Left kidney (tissue), 2 donors: ENCODE data around the gene LYZ. TPM values are rescaled to one million over a fixed set of nuclear protein-coding genes. Genes with fewer than 3 reads are reported as not detected.
A peak's percentile ranks its signal among the peaks of the same experiment; 100 is the strongest.

Experiments
- DNase-seq: peaks from one replicate; pipeline ENCODE4 v3.0.0-alpha.2; 2013
- polyA plus RNA-seq: library from polyadenylated mRNA; unstranded; fragments of 120-200 nt; gene quantifications from one replicate; pipeline ENCODE4 v1.2.1, GENCODE V29; 2013; ENCODE audit not compliant: insufficient read length

The LYZ gene
- polyA plus RNA-seq, 1 donor = 19.5 TPM

DNA sequence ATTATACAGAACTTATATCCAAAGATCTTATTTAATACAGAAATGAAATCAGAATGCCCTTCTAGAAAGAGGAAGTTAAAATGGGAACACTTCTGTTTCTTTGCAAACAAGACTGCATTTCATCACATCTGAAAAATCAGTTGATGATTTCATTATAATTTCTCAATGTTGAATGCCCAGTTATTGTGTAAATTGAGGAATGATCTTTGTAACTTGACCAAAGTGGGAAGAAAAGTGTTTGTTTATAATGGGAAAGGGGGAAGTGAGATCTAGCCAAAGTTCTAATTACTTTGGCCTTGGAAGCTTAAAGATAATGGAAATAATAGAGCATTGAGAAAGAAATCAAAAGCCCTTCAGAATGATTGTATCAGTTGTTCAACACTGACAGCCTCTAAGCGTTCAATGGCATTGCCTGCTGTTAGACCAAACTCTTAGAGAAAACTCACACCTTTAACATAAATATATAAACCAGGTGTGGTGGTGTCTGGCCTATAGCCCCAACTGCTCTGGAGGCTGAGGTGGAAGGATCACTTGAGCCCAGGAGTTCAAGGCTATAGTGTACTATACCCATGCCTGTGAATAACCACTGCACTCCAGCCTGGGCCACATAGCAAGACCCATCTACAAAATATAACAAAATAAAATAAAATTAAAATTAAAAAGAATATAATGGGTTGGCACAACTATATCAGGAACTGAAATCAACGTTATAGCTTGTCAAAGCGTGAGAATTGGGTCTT is 9.9 kb upstream of the LYZ start:
- DNase-seq = no peak

DNA sequence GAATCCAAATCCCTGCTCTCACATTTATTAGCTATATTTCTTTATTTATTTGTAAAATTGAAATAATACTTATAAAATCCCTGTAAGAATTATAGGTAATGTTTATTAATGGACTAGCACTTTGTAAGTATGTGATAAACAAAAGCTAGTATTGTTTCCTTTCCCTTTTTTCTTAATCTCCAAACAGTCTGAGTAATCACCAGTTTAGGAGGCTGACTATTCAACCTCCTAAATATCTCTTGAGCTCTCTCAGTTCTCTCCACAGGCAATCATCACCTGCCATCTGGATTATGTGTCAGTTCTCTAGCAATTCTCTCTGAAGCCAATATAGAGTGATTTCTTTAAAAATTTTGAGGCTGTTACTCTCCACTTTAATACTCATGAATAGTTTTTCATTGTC is 9.2 kb upstream of the LYZ start:
- DNase-seq = no peak

DNA sequence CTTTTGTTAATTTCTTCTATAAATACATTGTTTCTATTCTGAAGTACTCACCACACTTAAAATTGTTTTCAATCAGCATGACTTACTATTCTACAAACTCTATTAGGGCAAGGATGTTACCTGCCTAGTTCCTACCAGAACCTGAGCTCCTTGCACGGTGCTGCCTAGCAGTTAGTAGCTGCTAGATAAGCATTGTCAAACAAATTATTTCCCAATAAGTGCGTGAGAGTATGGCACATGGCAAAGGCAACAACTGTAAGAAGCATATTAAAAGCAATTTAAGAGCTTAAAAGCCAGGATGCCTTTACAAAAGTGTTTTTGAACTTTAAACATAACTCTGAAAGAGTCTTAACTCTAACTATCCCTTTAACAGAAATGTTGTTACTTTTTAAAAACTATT is 8.2 kb upstream of the LYZ start:
- no peak for DNase-seq

DNA sequence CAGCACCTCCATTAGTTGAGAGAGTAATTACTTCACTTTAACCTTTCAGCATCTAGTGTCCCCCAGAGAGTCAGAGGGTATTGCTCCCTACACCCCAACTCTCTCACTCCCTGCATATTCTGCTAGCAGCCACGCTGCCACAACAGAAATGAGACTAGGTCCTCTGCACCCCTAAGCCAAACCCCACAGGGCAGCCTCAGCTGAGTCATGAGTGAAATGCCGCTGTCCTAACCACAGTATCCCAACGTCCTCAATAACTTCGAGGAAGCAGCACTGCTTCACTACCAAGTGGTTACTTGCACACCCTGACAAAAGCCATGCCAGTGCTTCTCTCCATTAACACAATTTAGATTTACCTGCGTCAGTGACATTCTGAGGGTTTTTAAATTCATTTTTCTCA is 6.9 kb upstream of the LYZ start:
- DNase-seq = no peak

DNA sequence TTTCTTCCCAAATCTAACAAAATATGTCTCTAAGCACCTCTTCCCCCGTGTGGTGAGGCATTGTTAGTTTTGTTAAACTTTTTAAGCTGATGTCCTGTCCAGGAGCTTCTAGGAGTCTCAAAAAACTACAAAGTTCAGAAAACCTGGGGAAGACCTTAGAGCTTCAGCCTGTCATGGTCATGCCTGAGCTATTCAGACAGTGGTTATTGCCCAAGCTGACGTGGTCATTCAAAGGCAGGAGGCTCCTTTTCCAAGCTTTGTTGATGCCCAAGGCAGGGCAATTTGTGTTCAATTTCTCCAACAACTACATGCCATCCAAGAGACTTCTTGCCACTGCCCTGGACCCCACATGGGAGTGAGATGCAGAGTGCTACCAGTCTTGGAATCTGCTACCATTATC is 5.8 kb upstream of the LYZ start:
- no peak for DNase-seq

DNA sequence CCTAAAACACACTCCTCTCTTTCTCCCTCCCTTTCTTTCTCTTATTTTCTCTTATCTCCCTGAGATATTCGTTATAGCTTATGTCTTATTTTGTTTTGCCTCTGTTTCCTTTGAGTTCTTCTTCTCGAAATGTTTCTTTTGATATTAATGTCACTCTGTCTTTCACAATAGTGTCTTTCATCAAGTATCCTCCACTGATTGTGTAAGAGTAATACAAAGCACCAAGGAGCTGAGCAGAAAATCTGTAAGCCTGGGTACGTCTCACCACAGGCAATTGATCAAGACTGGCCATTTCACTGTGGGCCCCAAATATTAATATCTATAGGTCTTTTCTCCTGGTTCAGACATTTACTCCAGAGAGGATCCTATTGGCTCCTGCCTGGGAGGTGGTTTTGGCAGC is 4.8 kb upstream of the LYZ start:
- no peak for DNase-seq

DNA sequence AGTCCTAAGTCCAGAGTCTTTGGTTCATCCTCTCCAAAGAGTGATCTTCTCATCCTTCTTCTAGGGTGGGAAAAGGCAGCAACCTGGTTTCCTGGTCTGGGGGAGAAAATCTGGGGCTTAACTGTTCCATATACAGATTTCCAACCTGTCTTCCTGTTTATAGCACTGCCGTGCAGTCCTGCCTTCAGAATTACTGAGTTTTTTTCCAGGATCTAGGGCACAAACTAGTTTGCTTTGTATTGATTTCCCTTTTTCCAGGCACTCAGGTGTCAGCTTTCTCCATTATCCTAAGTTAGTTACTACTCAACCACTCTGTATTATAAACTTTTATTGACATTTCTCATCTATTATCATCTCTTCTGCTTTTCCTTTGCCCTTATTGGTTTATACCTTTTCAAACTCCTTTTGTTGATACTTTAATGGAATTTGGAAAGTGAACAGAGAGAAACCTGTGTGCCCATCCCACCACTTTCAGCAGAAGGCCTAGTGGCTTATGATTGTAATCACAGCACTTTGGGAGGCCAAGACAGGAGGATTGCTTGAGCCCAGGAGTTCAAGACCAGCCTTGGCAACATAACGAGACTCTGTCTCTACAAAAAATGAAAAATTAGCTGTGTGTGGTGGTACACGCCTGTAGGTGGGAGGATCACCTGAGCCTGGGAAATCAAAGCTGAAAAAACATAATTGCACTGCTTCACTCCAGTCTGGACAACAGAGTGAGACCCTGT is 4.1 kb upstream of the LYZ start:
- no peak for DNase-seq

DNA sequence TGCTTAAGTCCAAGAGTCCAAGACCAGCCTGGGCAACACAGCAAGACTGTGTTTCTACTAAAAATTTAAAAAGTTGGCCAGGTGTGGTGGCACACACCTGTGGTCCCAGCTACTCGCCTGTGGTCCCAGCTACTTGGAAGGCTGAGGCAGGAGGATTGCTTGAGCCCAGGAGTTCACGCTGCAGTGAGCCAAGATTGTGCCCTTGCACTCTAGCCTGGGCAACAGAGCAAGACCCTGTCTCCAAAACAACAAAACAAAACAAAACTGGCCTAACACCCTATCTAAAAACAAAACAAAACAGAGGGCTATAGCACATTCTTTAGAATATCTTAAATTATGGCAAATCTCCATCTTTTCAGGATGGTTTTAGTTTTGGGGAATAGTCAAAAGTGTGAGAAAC is 3.1 kb upstream of the LYZ start:
- no peak for DNase-seq

DNA sequence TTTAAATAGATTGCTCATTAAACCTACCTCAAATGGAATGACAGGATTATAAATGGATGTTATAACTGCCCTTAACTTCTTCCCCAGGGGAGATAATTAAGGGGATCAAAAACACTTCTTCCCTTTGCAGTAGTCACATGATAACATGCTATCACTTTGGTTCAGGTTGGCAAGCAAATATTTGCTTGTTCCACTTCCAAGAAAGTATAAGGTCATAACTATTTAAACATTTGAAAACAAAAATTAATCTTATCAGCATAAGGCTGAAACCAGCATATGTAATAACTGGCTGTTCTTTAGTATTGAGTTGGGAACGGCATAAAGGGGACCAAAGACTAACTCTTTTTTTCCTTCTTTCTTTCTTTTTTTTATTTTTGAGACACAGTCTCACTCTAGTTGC is 2.4 kb upstream of the LYZ start:
- no peak for DNase-seq

DNA sequence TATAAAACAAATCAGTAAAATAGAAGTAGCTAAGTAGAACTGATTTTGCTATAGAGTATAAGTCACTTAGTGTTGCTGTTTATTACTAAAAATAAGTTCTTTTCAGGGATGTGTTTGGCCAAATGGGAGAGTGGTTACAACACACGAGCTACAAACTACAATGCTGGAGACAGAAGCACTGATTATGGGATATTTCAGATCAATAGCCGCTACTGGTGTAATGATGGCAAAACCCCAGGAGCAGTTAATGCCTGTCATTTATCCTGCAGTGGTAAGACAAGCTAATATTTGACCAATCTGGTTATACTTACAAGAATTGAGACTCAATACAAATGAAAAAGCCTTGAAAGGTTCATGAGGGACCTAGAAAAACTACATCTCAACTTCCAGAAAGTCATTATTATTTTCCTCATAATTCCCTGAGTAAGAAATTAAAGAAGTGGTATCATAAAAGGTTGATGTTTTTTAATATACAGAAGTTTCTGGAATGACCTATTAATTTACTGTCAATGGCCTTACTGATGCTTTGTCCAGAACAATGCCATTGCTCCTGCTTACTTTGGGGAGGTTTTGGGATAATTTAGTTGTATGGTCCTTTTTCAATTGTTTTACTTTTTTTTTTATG is 1.9 kb downstream of the LYZ start:
- DNase-seq = no peak

DNA sequence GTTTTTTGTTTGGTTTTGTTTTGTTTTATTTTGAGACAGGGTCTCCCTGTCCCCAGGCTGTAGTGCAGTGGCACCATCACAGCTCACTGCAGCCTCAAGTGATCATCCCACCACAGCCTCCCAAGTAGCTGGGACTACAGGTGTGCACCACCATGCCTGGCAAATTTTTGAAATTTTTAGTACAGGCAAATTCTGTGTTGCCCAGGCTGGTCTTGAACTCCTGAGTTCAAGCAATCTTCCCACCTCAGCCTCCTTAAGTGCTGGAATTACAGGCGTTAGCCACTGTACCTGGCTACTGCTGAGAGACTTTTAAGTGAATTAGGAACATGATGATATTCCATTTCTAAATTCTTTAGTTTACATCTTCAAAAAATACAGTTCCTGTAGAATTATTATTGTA is 2.6 kb downstream of the LYZ start:
- no peak for DNase-seq

DNA sequence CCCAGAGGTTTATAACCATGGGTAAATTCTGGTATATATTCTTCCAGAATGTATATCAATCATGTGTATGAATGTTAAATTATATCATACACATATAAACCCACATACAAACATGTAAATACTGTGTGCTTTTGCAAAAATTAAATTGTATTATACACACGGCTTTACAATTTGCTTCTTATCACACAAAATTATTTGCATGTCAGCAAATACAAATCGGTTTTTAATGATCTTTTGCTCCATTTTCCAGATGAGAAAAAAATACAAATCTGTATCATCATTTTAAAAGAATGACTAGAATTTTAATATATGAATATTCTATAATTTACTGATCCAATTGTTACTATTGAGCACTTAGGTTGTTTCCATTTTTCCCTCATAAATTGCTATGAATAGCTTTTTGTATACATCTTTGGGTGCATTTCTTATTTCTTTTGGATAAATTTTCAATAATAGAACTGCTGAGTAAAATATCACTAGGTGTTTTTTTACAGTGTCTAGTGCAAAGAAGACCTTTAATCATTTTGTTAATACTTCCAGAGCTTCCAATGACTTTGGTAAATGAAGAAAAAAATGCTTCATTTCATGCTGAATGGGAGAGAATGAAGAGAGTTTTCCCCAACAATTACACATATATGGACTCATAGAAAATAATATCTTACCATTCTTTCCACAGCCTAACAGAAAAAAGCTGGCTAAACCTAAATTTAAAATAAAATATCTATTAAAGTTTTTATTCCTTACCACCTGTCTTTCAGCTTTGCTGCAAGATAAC is 3.5 kb downstream of the LYZ start:
- no peak for DNase-seq

DNA sequence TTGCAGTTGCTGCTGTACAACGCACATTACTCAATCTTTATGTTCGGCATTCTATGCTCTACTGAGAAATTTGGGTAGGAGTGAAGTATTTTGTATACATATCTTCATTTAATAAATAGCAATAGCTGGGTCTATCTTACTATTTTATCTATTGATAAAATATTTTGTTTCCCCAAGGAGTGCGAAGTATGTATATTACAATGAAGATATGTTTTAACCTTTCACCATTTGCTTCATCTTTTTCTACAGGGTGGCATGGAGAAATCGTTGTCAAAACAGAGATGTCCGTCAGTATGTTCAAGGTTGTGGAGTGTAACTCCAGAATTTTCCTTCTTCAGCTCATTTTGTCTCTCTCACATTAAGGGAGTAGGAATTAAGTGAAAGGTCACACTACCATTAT is 4.7 kb downstream of the LYZ start:
- DNase-seq = no peak

DNA sequence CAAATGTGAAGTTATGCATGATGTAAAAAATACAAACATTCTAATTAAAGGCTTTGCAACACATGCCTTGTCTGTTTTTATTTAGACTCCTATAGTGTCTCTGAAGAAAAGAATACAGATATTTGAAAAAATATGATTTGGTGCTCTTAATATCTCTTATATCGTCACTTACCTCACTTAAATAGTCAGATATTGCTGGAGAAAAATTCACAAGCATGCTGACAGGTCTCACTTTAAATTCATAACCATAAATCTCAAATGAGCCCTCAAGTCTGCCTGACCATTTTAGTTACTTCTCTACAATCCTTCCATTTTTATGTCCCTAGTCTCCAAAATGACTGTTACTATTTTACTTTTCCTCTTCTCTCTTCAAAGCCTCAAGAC is 6.0 kb downstream of the LYZ start:
- DNase-seq = no peak

DNA sequence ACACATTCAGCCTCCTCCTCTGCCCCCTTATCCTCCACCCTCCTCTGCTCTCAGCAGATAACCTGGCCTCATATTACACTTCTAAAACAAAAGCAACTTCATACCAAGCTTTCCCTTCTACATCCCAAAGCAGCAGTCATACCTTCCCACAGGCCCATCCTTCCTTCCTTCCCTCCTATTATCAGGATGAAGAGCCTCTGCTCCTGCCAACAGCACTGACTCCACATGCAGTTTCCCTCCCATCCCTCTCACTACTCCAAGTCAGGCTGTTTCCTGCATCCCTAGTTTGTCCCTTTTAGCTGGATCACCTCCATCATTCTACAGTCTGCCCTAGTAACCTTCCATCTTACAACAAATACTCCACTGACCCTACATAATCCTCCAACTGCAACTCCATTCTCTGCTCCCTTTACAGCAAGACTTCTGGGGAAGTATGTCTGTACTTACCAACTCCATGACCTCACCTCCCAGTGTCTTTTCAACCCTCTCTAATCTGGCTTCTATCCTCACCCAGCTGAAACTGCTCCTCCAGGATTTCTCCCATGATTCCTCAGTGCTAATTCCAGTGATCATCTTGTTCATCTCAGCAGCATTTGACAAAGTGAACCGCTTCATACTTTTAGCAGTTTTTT is 6.5 kb downstream of the LYZ start:
- no peak for DNase-seq

DNA sequence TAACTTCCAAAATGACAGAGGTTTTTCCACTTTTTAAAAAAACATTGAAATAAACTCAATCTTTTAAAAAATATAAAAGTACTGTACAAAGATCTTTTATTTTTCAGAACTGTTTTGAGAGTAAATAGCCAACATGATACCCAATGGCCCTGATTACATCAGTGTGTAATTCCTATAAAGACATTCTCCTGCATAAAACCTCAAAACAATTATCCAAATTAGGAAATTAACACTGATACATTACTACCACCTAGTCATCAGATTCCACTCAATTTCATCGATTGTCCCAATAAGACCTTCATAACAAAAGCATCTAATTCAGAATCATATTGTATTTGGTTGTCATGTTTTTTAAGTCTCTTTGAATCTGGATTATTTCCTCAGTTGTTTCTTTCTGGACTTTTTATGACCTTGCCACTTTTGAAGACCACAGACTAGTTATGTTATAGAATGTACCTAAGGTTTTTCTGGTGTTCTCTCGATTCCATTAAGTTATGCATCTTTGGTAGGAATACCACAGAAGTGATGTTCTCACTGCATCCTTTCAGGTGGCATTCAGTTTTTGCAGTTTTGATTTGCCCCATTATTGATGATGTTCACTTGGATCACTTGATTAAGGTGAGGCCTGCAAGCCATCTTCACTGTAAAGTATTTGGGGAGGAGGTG is 7.3 kb downstream of the LYZ start:
- no peak for DNase-seq

DNA sequence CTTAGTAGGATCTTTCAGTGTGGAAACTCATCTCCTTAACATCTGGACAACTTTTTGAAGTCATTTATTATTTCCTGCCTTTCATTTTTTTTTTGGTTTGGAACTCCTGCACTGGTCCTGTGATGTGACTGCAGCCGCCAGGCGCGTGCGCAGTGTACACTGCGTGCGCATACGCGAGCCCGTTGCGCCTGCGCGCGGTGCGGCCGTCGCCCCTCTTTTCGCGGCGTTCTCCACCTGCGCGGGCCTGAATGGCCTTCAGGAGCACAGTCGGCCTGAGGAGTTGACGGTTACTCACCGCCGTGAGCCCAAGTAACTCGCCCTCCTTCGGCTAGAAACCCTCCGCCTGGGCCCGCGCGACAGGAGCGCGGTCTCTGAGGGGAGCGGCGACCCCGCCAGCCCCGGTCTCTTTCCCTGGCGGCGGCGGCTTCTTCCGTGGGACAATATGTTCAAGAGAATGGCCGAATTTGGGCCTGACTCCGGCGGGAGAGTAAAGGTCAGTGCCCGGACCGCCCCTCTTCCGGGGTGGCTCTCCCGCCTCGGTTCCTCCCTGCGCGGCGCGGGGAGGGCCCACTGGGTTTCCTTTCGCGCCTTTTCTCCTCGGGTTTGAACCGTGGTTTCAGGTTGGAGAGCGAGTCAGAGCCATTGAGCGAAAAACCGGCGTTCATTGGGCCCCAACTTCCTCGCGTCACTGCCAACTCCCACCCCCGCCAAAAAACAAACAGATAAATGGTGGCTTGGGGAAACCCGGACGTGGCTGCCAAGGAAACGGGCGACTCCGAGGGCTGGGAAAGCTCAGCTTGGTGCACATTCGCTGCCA is 11.6 kb downstream of the LYZ start, which contains the start of gene YEATS4:
Gene YEATS4 (plus strand): TSS at position 213 of the 817 bp plus-strand sequence. CDS start 230 bp downstream, at position 443.
- DNase-seq = peak; percentile 84

DNA sequence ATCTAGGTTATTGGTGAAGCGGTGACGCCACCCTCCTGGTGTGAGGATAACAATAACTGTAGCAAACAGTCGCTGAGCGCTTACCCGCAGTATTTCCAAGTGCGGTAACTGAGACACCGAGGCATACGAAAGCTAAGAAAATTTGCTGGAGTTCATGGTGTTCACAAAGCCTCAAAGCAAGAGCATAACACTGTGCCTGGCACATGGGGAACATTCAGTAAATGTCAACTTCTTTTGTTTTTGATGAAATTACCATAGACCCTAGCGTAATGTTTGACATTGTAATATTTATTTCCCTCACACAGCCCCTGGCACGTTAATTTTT is 12.1 kb downstream of the LYZ start:
- no peak for DNase-seq

DNA sequence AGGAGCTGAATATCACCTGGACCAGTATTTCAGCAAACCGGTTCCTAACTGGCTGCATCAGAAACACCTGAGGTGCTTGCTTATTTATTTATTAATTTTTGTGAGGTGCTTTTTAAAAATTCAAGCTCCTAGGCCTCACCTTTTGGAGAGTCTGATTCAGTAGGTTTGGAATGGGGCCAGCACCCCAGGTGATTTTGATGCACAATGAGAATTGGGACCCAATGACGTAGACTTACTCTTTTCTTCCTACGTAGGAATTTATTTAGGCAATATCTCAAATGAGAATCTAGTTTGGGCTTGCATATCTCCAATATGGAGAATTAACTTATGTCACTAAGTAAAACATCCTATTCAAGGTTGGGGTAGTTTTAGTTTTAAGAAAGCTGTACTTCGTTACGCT is 18.6 kb downstream of the LYZ start:
- no peak for DNase-seq

DNA sequence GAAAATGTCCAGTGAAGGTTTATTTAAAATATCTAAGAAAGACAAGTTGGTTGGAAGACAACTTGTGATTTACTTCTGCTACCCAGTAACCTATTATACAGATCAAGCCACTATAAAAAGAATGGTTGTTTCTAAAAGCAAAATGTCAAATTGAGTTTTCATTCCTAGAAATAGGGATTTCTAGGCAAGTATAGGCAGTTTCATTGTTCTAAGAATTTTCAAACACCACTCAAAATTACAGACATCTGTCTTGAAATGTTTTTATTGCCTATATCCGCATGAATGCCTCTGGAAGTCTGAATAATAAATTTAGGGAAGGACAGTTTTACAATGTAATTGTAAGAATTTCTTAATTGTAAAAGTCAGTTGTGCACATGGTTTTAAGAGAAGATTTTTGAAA is 20.0 kb downstream of the LYZ start:
- no peak for DNase-seq

DNA sequence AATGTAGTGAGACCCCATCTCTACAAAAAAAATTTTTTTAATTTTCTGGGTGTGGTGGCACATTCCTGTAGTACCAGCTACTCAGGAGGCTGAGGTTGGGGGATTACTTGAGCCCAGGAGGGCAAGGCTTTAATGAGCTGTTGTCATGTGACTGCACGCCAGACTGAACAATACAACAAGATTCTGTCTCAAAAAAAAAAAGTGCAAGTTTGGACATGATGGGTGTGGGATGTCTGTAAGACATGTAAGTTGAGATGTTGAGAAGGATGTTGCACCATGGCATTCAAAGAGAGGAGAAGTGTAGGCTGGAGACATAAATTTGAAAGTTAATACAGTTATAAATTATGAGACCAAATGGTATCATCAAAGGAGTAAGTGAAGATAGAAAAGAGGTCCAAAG is 34.9 kb downstream of the LYZ start:
- DNase-seq = no peak
